Fibroblast of lung (primary cell): ENCODE measurements around the gene SH3TC1. TPM values are rescaled to one million over a fixed set of nuclear protein-coding genes. Genes with fewer than 3 reads are reported as not detected.

Experiments used
- DNase-seq, 2 donors: peaks; one replicate each; pipeline versions ENCODE4 v3.0.0 to v3.0.0-alpha.2; 2010; ENCODE audit warnings: low read depth in 2 of 2
- H2AFZ ChIP-seq: 2 replicates; pipeline ENCODE4 v1.5.1; 2012; ENCODE audit warnings: low read length, control low read depth, inconsistent platforms
- H3K27ac ChIP-seq: 2 replicates; pipeline ENCODE4 v1.5.1; 2011; ENCODE audit warnings: low read length, control low read depth; ENCODE audit not compliant: insufficient read depth
- H3K27me3 ChIP-seq: 2 replicates; pipeline ENCODE4 v1.5.1; 2011; ENCODE audit warnings: mild to moderate bottlenecking, low read length; ENCODE audit not compliant: control insufficient read depth, insufficient read depth
- H3K36me3 ChIP-seq: 2 replicates; pipeline ENCODE4 v1.5.1; 2011; ENCODE audit warnings: low read length; ENCODE audit not compliant: control insufficient read depth, insufficient read depth
- H3K4me1 ChIP-seq: 2 replicates; pipeline ENCODE4 v1.5.1; 2011; ENCODE audit warnings: low read length; ENCODE audit not compliant: control insufficient read depth, insufficient read depth; ENCODE audit errors: extremely low read depth
- H3K4me2 ChIP-seq: 2 replicates; pipeline ENCODE4 v1.5.1; 2011; ENCODE audit warnings: low read length, control low read depth; ENCODE audit not compliant: insufficient read depth; ENCODE audit errors: extremely low read depth
- H3K4me3 ChIP-seq, 4 experiments: fragments of 200-600 bp in 1 of 4; sonication (generic) in 1 of 4; replicated peaks in 1 of 4; 2 replicates each; pipeline ENCODE4 v1.5.1; 2011 to 2016; ENCODE audit warnings: low read length in 4 of 4, low read depth in 3 of 4, mild to moderate bottlenecking in 3 of 4, control low read depth in 2 of 4, inconsistent platforms in 1 of 4, mixed read lengths in 1 of 4; ENCODE audit not compliant: insufficient read depth in 1 of 4; ENCODE audit errors: control extremely low read depth in 1 of 4
- H3K79me2 ChIP-seq: 2 replicates; pipeline ENCODE4 v1.5.1; 2012; ENCODE audit warnings: mild to moderate bottlenecking, low read length, inconsistent platforms; ENCODE audit not compliant: control insufficient read depth, insufficient read depth
- H3K9ac ChIP-seq: 2 replicates; pipeline ENCODE4 v1.5.1; 2011; ENCODE audit warnings: mild to moderate bottlenecking, low read length, control low read depth; ENCODE audit not compliant: insufficient read depth
- H3K9me3 ChIP-seq: 2 replicates; pipeline ENCODE4 v1.5.1; 2012; ENCODE audit warnings: low read depth, low read length; ENCODE audit not compliant: control insufficient read depth, insufficient read depth
- H4K20me1 ChIP-seq: 2 replicates; pipeline ENCODE4 v1.5.1; 2011; ENCODE audit warnings: low read length; ENCODE audit not compliant: control insufficient read depth, insufficient read depth; ENCODE audit errors: extremely low read depth
- EZH2 ChIP-seq: IDR thresholded peaks from 2 replicates; pipeline ENCODE4 v1.5.1; 2012; ENCODE audit warnings: low read length, control low read depth, mild to moderate bottlenecking; ENCODE audit errors: missing control alignments
- polyA plus RNA-seq, 2 donors: library from polyadenylated mRNA; depleted of rRNA in 1 of 2; stranded (reverse) in 1 of 2; unstranded in 1 of 2; fragments of >200 nt; gene quantifications; 2 replicates each; pipeline ENCODE4 v1.2.1, GENCODE V29; 2011 to 2012; ENCODE audit warnings: missing spikeins in 1 of 2
- total RNA-seq: library from RNA; depleted of rRNA; stranded (reverse); fragments of >200 nt; gene quantifications from 2 replicates; pipeline ENCODE4 v1.2.1, GENCODE V29; 2014
- TF ChIP-seq, protein P1 (sequence below), 2 donors: IDR thresholded peaks in 1 of 2; conservative IDR thresholded peaks in 1 of 2; 1 replicate in 1 of 2; 2 replicates in 1 of 2; pipeline ENCODE4 v1.5.1; 2011 to 2012; ENCODE audit warnings: low read length in 2 of 2, control low read depth in 1 of 2, inconsistent platforms in 1 of 2, low read depth in 1 of 2, mild to moderate bottlenecking in 1 of 2

Gene SH3TC1
- total and polyA plus RNA-seq, 2 donors (not counting 1 experiment from before 2014, with no cell fraction given): 3.3 to 11.6 TPM

GRCh38 chr4:8214136-8214535 lies 15.0 kb downstream of the SH3TC1 start:
- DNase-seq: no peak
- H3K27me3 ChIP-seq: peaks cover 5% of the 10 kb centered on the region
- no peak for TF ChIP-seq EZH2
- TF ChIP-seq, protein P1, sequence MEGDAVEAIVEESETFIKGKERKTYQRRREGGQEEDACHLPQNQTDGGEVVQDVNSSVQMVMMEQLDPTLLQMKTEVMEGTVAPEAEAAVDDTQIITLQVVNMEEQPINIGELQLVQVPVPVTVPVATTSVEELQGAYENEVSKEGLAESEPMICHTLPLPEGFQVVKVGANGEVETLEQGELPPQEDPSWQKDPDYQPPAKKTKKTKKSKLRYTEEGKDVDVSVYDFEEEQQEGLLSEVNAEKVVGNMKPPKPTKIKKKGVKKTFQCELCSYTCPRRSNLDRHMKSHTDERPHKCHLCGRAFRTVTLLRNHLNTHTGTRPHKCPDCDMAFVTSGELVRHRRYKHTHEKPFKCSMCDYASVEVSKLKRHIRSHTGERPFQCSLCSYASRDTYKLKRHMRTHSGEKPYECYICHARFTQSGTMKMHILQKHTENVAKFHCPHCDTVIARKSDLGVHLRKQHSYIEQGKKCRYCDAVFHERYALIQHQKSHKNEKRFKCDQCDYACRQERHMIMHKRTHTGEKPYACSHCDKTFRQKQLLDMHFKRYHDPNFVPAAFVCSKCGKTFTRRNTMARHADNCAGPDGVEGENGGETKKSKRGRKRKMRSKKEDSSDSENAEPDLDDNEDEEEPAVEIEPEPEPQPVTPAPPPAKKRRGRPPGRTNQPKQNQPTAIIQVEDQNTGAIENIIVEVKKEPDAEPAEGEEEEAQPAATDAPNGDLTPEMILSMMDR (conservative IDR thresholded peaks at IDR 0.05 in 1 of 2, IDR thresholded peaks at IDR 0.05 in 1 of 2; ENCODE audit: low read depth in 1 of 2, low read length in 2 of 2): no peak
- no peaks in the 10 kb centered on the region for H3K79me2 ChIP-seq
- H3K4me3 ChIP-seq: no peak overlapping the region
- H3K9ac ChIP-seq: no peak overlapping the region
- H3K4me2 ChIP-seq: no peak overlapping the region
- H3K36me3 ChIP-seq: no peaks in the 10 kb centered on the region
- peaks cover 3% of the 10 kb centered on the region for H3K4me1 ChIP-seq
- no peak overlapping the region for H3K27ac ChIP-seq
- H4K20me1 ChIP-seq: no peaks in the 10 kb centered on the region
- H3K9me3 ChIP-seq: no peaks in the 10 kb centered on the region
- no peak overlapping the region for H2AFZ ChIP-seq

GRCh38 chr4:8215001-8215427 lies 15.9 kb downstream of the SH3TC1 start:
- Histone ChIP-seq H3K79me2 (no peaks in the 10 kb centered on the region), H3K9ac (no peak overlapping the region), H3K4me3 (no peak overlapping the region), H3K27ac (no peak overlapping the region), H2AFZ (no peak overlapping the region), H3K9me3 (no peaks in the 10 kb centered on the region), H4K20me1 (no peaks in the 10 kb centered on the region), H3K4me1 (peaks cover 3% of the 10 kb centered on the region), H3K36me3 (no peaks in the 10 kb centered on the region), H3K27me3 (peaks cover 5% of the 10 kb centered on the region), H3K4me2 (no peak overlapping the region)
- DNase-seq: peak; percentile 73 to 90
- no peak for TF ChIP-seq EZH2

DNA sequence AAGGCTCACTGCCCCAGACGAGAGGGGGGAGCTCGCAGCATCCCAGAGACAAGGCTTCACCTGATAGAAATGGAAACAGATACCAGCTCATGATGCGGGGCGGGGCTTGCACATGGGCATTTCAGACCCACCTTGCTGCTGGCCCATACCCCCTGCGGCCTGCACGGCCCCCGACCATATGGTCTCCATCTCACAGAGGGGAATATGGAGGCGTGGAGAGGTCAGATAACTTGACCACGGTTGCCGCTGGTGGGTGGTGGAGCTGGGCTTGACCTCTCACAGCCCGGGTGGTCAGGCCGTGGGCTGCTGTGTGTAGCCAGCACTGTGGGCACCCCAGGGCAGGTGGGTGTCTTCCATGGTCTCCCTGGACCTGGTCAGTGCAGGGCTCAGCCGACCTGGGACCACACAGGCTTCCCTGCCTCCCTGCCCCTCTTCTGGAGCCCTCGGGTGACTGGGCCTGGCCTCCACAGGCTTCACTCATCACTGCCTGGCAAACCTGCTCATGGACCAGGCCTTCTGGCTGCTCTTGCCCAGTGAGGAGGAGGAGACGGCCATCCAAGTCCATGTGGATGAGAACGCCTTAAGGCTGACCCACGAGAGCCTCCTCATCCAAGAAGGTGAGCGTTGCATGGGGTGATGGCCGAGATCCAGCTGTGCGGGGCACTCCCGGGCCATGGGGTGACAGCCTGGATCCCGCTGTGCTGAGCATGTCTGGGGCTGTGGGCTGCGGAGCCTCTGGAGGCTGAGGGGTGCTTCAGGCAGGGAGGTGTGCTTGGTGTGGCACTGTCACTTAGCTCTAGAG lies 16.8 kb downstream of the SH3TC1 start:
- Histone ChIP-seq H3K4me2 (no peak overlapping the region), H3K9me3 (no peaks in the 10 kb centered on the region), H3K36me3 (no peaks in the 10 kb centered on the region), H3K9ac (no peak overlapping the region), H3K4me3 (no peak overlapping the region), H3K27me3 (peaks cover 5% of the 10 kb centered on the region), H3K79me2 (no peaks in the 10 kb centered on the region), H4K20me1 (no peaks in the 10 kb centered on the region), H3K4me1 (peaks cover 3% of the 10 kb centered on the region), H3K27ac (no peak overlapping the region), H2AFZ (no peak overlapping the region)
- TF ChIP-seq EZH2: no peak
- TF ChIP-seq, protein P1 (conservative IDR thresholded peaks at IDR 0.05 in 1 of 2, IDR thresholded peaks at IDR 0.05 in 1 of 2; ENCODE audit: low read depth in 1 of 2, low read length in 2 of 2): no peak
- DNase-seq: no peak
